Endothelial cell of umbilical vein (primary cell): ENCODE measurements around the gene ZNF268. TPM values are rescaled to one million over a fixed set of nuclear protein-coding genes. Genes with fewer than 3 reads are reported as not detected.

Source experiments
- BruUV-seq: library from RNA; stranded (reverse); fragments of 400-500 nt; replicated peaks from 2 replicates; lab custom pipeline; 2021; lab: Mats Ljungman, UMichigan
- CTCF ChIA-PET: fragments of 300-600, 350-600 bp; sonication (Branson Sonifier 250); formaldehyde crosslinking; loops from one replicate; lab custom pipeline; 2021; ENCODE audit warnings: antibody characterized with exemption, inconsistent platforms; lab: Charles Lee
- POLR2A ChIA-PET: fragments of 300-600, 350-600 bp; sonication (Branson Sonifier 250); formaldehyde crosslinking; loops from one replicate; lab custom pipeline; 2021; ENCODE audit warnings: antibody characterized with exemption, inconsistent platforms; lab: Charles Lee
- DNase-seq: peaks from one replicate; pipeline ENCODE4 v3.0.0-alpha.2; 2011; ENCODE audit warnings: low read depth, low spot score
- FAIRE-seq: peaks from 2 replicates; lab custom pipeline; 2011; peaks lifted over from hg19 to GRCh38; lab: Jason Lieb, UNC
- H2AFZ ChIP-seq: 2 replicates; pipeline ENCODE4 v1.6.0; 2012; ENCODE audit warnings: low read depth, low read length, control low read depth, inconsistent platforms
- H3K27ac ChIP-seq: 2 replicates; pipeline ENCODE4 v1.5.1; 2011; ENCODE audit warnings: low read depth, mild to moderate bottlenecking, control low read depth, low read length, moderate library complexity; ENCODE audit not compliant: insufficient read depth
- H3K27me3 ChIP-seq, 2 experiments: 2 replicates each; pipeline versions ENCODE4 v1.6.0 to v1.6.1; 2011; ENCODE audit warnings: low read length in 2 of 2, mixed read lengths in 1 of 2; ENCODE audit not compliant: control insufficient read depth in 2 of 2, insufficient read depth in 2 of 2
- H3K36me3 ChIP-seq, 2 experiments: 2 replicates in 1 of 2; 3 replicates in 1 of 2; pipeline ENCODE4 v1.5.1; 2011; ENCODE audit warnings: low read length in 2 of 2, mild to moderate bottlenecking in 1 of 2, moderate library complexity in 1 of 2; ENCODE audit not compliant: control insufficient read depth in 2 of 2, insufficient read depth in 2 of 2; ENCODE audit errors: extremely low read depth in 1 of 2
- H3K4me1 ChIP-seq: 3 replicates; pipeline ENCODE4 v1.5.1; 2011; ENCODE audit warnings: mild to moderate bottlenecking, low read length; ENCODE audit not compliant: control insufficient read depth, insufficient read depth; ENCODE audit errors: extremely low read depth
- H3K4me2 ChIP-seq: 2 replicates; pipeline ENCODE4 v1.6.1; 2011; ENCODE audit warnings: low read length, control low read depth, mixed read lengths; ENCODE audit not compliant: insufficient read depth
- H3K4me3 ChIP-seq, 3 experiments: fragments of 200-600 bp in 1 of 3; sonication (generic), shearing (Covaris generic) in 1 of 3; replicated peaks in 1 of 3; 2 replicates each; pipeline ENCODE4 v1.5.1; 2011 to 2016; ENCODE audit warnings: control low read depth in 3 of 3, low read length in 3 of 3, mild to moderate bottlenecking in 2 of 3, inconsistent platforms in 1 of 3, low read depth in 1 of 3, moderate library complexity in 1 of 3; ENCODE audit not compliant: insufficient read depth in 1 of 3
- H3K79me2 ChIP-seq: 2 replicates; pipeline ENCODE4 v1.6.0; 2012; ENCODE audit warnings: low read length, inconsistent platforms; ENCODE audit not compliant: control insufficient read depth, insufficient read depth
- H3K9ac ChIP-seq: replicated peaks from 2 replicates; pipeline ENCODE3; 2011; ENCODE audit warnings: low read length, control low read depth; ENCODE audit not compliant: insufficient read depth; ENCODE audit errors: extremely low read depth
- H3K9me1 ChIP-seq: replicated peaks from 3 replicates; pipeline ENCODE4 v1.6.0; 2011; ENCODE audit warnings: mild to moderate bottlenecking, low read length; ENCODE audit not compliant: control insufficient read depth, insufficient read depth; ENCODE audit errors: extremely low read depth
- H3K9me3 ChIP-seq: replicated peaks from 2 replicates; pipeline ENCODE4 v1.5.1; 2012; ENCODE audit warnings: low read length, inconsistent platforms; ENCODE audit not compliant: control insufficient read depth, insufficient read depth
- H4K20me1 ChIP-seq: replicated peaks from 2 replicates; pipeline ENCODE3; 2011; ENCODE audit warnings: mild to moderate bottlenecking, low read length; ENCODE audit not compliant: control insufficient read depth, insufficient read depth; ENCODE audit errors: extremely low read depth
- CTCF ChIP-seq, 2 donors: IDR thresholded peaks; 1 replicate in 1 of 2; 2 replicates in 1 of 2; pipeline ENCODE4 v1.5.1; 2011; ENCODE audit warnings: low read length in 2 of 2, mild to moderate bottlenecking in 2 of 2, moderate library complexity in 2 of 2, control low read depth in 1 of 2, inconsistent platforms in 1 of 2, low read depth in 1 of 2; ENCODE audit not compliant: insufficient read depth in 1 of 2; ENCODE audit errors: extremely low read depth in 1 of 2
- EZH2 ChIP-seq: IDR thresholded peaks from 2 replicates; pipeline ENCODE4 v1.6.1; 2012; ENCODE audit warnings: borderline replicate concordance, low read depth, mild to moderate bottlenecking, moderate library complexity, low read length, inconsistent platforms; ENCODE audit not compliant: severe bottlenecking
- FOS ChIP-seq: IDR thresholded peaks from 2 replicates; pipeline ENCODE4 v1.6.1; 2011; ENCODE audit warnings: mild to moderate bottlenecking, low read length, moderate library complexity, borderline replicate concordance; ENCODE audit not compliant: insufficient read depth
- GATA2 ChIP-seq: IDR thresholded peaks from 2 replicates; pipeline ENCODE4 v1.7.0; 2011; ENCODE audit warnings: low read depth, mild to moderate bottlenecking, moderate library complexity, mixed read lengths, low read length; ENCODE audit not compliant: insufficient read length, insufficient read depth
- JUN ChIP-seq: IDR thresholded peaks from 2 replicates; pipeline ENCODE4 v1.6.1; 2011; ENCODE audit warnings: borderline replicate concordance, low read depth; ENCODE audit not compliant: insufficient read length, insufficient read depth
- MAX ChIP-seq: IDR thresholded peaks from 2 replicates; pipeline ENCODE4 v1.6.1; 2011; ENCODE audit not compliant: insufficient read depth, insufficient read length
- MYC ChIP-seq: IDR thresholded peaks from one replicate; pipeline ENCODE4 v1.6.1; 2011; ENCODE audit warnings: mild to moderate bottlenecking, low read depth, low read length
- POLR2A ChIP-seq: IDR thresholded peaks from 2 replicates; pipeline ENCODE4 v1.6.1; 2012; ENCODE audit warnings: low read depth, mild to moderate bottlenecking, control low read depth, low read length
- POLR2AphosphoS5 ChIP-seq: IDR thresholded peaks from 2 replicates; pipeline ENCODE4 v1.6.1; 2012; ENCODE audit warnings: low read depth, mild to moderate bottlenecking, control low read depth, low read length, moderate library complexity; ENCODE audit not compliant: insufficient read depth
- dilution Hi-C: fragments of 300-500 bp; cut with MboI; formaldehyde crosslinking; loops from one replicate; pipeline ENCODE4 v1.15.0; 2019; ENCODE audit warnings: low sequenced_read_pairs; ENCODE audit not compliant: extremely low pct_ligation_motif_present
- intact Hi-C: fragments of 100-400 bp; cut with micrococcal nuclease; formaldehyde crosslinking; loops from one replicate; pipeline ENCODE4 v1.10.0; 2022
- polyA plus RNA-seq, 4 experiments: library from polyadenylated mRNA; depleted of rRNA in 3 of 4; stranded (reverse) in 3 of 4; unstranded in 1 of 4; fragments of >200 nt; gene quantifications; 2 replicates each; pipeline versions ENCODE4 v1.2.1 to v1.2.3, GENCODE V29; 2011 to 2012; ENCODE audit warnings: missing spikeins in 1 of 4
- total RNA-seq: library from RNA; stranded (reverse); gene quantifications from 2 replicates; pipeline ENCODE4 v1.2.3, GENCODE V29; 2021

The ZNF268 gene
- total and polyA plus RNA-seq, 2 donors (not counting 3 experiments of a cell fraction or from before 2014, with no cell fraction given): 7.7 to 17.3 TPM

DNA sequence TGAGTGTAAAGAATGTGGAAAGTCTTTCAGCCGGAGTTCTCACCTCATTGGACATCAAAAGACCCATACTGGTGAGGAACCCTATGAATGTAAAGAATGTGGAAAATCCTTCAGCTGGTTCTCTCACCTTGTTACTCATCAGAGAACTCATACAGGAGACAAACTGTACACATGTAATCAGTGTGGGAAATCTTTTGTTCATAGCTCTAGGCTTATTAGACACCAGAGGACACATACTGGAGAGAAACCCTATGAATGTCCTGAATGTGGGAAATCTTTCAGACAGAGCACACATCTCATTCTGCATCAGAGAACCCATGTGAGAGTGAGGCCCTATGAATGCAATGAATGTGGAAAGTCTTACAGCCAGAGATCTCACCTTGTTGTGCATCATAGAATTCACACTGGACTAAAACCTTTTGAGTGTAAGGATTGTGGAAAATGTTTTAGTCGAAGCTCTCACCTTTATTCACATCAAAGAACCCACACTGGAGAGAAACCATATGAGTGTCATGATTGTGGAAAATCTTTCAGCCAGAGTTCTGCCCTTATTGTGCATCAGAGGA, 25.1 kb upstream of the ZNF268 start:
- POLR2A ChIA-PET: no interaction called here
- peaks cover 3 to 15% of the 10 kb centered on the region in 2 experiments for H3K36me3 ChIP-seq
- intact Hi-C loops: no loop called here

More for the DNA sequence above, 25.1 kb upstream of the ZNF268 start:
- Histone ChIP-seq H3K27me3 (no peaks in the 10 kb centered on the region), H3K79me2 (no peaks in the 10 kb centered on the region), H3K4me3 (no peak overlapping the region), H3K4me2 (no peak overlapping the region), H4K20me1 (no peaks in the 10 kb centered on the region), H3K4me1 (no peaks in the 10 kb centered on the region), H3K27ac (no peak overlapping the region), H3K9me1 (no peaks in the 10 kb centered on the region), H3K9ac (no peak overlapping the region), H2AFZ (no peak overlapping the region), H3K9me3 (peaks cover 18% of the 10 kb centered on the region)
- DNase-seq: no peak
- no peak for FAIRE-seq
- BruUV-seq: no TSS peak
- dilution Hi-C loops: no loop called here
- TF ChIP-seq POLR2AphosphoS5 (no peak), FOS (no peak), GATA2 (no peak), EZH2 (no peak), JUN (no peak), MAX (no peak), MYC (no peak), POLR2A (no peak), CTCF (IDR thresholded peaks at IDR 0.05; ENCODE audit: extremely low read depth in 1 of 2, insufficient read depth in 1 of 2, low read depth in 1 of 2, low read length in 2 of 2) (no peak)
- CTCF ChIA-PET: no interaction called here
